ENCODE results near the gene LRMDA.

LRMDA gene

DNA sequence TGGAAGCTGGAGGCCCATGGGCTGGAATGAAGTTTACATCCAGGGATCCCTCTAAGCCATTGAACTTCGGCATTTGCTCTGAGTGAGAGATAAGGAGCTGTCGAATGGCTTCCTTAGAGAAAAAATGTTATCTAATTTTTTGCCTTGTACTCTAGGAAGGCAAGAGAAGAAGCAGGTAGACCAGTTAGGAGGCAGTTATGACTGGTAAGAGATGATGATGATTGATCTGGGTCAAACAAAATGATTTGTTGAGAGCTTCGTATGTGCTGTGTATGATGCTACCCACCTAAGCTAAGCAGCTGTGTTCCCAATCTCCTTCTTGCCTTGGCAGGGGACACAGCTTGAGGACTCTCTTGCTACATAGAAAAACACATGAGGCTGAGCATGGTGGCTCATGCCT is 370.2 kb downstream of the LRMDA start:
- no peak for DNase-seq

DNA sequence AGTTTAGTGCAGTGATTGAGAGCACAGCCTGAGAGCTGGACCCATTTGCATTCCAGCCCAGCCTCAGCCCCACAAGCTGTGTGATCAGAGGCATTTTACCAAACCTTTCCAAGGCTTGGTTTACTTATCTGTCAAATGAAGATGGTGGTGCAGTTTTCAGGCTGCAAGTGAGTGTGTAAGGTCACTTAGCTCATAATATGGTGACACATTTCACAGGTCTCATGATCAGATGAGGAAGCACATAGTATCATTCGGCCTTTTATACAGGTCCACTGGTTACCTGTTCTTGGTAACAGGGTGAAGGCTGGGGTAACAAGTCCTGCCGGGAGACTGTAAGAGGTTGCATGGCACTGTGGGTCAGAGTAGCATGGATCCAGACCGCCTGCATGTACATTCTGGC is 371.7 kb downstream of the LRMDA start:
- no peak for DNase-seq

DNA sequence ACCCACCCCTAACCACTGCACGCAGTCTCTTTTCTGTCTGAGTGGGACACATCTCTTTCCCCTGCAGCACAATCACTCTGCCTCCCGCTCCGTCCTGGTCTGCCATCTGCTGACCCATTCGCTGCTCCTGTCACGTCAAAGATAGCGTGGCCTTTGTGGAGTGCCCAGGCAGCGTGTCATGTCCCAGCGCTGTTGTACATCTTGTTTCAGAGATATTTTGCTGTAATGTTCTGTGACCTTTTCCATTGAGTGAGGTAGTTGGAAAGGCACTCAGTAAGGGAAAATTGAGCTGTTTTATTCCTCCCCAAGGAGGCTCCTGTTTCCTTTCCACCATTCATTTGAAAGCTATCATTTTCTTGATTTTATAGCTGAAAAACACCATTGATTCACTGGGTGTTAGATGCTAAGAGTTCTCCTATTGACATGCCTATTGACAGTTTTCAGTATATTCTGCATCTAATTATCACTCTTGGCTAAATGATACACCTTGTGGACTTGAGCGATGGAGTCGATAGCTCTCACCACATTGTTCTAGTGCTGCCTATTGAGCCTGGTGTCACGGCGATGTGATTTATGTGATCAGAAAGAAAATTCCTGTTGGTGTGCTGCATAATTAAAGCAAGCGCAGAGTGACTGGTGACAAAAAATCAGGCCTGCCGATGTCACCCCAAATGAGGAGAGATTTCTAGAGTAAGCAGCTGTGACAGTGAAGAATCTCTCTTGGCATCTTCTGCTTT is 372.6 kb downstream of the LRMDA start:
- no peak for DNase-seq

DNA sequence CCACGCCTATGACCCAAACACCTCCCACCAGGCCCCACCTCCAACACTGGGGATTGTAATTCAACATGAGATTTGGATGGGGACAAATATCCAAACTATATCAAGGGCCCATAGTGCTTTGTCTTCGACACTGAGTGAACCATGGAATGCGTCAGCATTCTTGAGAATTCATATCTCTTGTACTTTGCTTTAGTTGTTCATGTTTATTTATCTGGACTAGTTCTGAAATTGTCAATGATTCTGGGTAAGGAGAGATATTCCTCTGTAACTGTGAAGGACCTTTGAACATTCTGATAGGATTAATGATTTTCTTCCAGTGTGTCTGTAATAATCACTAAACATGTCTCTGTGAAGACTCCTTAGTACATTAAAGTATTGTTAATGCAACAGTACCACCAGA is 374.8 kb downstream of the LRMDA start:
- DNase-seq, result no peak

DNA sequence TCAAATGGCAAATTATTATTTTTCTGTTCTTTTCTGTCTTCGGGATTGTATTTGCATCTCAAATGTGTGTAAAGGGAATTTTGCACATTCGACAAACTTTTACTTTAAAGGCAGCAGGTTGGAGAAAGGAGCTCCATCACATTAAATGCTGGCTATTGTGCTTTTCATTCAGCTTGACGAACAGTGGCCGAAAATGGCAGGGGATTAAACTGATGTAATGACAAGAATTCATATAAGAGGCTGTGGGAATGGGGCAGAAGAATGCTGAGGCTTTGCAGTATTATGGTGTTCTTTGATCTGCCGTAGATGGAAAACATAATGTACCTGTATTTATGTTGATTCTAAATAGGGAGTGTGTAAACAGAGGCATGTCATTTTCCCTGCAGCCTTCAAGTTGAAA is 376.0 kb downstream of the LRMDA start:
- DNase-seq, result no peak

DNA sequence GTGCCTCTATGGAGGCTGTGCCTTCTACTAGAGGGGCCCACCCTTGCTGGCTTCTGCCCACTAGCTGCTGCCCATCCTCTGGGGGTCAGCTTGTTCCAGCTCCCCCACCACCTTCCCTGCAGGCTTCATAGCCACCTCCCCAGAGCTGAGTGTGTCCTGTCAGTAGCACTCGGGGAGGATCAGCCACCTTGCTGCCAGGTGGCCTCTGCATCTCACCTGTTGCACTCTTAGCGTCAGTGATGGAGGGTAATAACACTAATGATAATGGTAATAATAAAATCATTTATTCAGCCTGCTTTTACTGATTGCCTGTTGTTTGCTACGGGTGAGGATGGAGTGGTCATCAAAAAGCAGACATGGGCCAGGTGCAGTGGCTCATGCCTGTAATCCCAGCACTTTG is 377.6 kb downstream of the LRMDA start:
- no peak for DNase-seq

DNA sequence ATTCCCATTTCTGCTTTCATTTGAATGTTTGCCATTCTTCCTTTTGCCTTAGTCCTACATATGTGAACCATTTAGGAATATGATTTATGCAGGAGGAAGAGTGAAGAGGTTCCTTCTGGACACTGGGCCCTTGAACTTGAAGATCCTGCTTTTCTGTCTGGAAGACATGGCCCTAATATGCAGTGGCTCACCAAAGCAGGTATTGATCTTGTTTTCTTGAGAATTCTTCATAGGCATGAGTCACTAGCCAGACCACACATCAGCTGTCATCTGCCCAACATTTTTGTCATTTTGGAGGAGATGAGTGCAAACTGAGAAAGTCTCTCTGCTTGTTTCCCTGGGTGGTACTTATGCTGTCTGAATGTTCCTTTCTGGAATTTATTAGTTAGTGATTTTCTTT is 382.6 kb downstream of the LRMDA start:
- no peak for DNase-seq

DNA sequence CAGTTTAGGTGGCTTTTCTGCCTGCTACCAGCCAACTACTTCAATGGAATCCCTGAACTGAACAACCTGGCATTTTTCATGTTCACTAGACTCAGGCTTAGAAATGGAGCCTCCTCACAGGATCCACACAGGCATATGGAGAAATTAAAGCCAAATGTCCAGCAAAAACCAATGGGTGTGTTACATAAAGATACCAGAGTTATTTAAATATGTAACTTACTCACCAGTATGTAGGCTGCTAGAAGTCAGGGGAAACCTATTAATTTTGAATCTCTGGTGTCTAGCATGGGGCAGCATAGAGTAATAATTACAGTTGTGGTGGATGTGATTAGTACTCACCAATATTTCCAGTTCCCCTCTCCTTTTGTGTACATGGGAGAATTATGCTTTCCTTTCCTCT is 383.6 kb downstream of the LRMDA start:
- no peak for DNase-seq

DNA sequence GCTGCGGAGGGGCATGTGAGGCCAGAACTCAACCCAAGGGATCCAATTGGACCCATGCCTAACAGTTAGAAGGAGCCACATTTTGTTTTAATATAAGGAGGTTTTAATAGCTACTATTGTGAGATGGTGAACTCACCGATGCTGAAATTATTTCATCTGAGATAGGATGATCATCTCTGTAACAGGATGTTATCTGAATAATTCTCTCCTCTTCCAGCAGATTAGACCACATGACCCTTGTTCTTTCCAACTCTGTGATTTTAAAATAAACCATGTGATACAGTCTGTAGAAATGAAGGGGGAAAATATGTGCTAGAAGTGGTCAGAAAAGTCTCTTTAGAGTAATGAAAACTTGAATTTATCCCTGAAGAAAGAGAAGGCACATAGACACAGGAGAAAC is 385.8 kb downstream of the LRMDA start:
- no peak for DNase-seq

DNA sequence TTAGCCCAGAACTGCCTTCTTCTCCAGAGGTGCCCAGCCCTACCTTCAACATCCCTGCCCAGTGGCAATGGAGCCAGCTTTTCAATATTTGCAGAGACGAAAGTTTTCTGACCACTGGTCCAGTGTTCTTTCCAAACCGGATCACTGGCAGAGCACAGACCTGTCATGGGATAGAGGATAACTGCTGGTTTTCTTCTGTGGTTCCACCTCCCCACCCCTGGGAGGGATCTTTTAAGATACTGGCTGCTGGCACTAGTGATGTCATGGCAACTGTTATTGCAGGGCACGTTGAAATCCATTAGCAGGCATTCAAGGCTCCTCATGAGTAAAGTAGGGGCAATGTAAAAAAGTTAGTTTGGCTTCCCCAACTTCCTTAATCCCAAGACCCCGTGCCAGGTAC is 387.1 kb downstream of the LRMDA start:
- DNase-seq, result no peak

DNA sequence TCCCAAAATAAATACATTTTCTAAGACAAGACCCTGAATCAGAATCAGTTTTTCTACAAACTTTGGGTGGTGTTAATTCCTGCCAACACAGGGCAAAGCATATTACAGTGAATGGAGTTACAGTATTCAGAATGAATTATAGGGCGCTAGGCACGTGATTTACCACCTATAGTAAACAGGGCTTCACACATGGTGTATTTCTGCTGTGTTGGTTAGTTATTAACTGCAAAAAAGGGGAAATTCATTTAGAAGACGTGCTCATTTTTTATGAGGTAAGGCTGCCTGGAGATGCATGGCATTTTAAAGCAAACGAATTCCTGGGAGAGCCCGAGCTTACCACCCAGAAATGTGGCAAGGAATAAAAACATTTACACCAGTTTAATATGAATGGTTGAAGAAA is 393.8 kb downstream of the LRMDA start:
- DNase-seq, result no peak

DNA sequence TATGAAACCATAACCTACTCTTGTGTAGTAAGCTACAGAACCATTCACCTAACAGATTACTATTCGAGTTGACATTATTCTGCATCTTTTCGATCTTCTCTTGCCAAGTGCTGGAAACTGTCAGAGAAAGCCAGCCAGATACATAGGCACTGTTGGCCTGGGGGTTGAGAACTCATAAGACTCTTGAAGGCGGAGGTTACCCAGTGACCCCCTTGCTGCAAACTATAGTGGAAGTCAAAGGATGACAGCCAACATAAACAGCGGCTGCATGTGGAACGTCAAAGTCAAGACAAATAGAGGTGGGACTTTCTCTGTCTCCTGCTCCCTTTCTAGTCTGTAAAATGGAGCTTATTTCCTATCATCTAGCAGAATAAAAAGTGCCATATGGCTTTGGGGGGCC is 394.2 kb downstream of the LRMDA start:
- no peak for DNase-seq

DNA sequence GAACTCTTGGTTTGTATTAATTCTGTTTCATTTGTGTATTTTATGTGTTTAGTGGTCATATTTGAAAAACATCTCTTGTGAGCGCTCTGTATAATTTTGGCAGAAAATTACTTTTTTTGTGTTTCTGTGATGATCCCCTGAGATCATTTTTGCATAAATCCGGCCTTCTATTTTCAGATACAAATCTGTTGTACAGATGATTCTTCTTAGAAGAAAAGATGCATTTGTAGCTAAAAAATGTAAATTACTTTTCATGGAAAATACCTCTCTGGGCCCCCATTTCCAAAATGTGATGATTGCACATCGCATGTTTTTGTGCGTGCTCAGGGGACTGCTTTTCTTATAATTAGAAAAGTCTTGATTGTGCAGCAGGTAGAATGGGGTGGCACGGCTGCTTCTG is 395.4 kb downstream of the LRMDA start:
- DNase-seq, result no peak

DNA sequence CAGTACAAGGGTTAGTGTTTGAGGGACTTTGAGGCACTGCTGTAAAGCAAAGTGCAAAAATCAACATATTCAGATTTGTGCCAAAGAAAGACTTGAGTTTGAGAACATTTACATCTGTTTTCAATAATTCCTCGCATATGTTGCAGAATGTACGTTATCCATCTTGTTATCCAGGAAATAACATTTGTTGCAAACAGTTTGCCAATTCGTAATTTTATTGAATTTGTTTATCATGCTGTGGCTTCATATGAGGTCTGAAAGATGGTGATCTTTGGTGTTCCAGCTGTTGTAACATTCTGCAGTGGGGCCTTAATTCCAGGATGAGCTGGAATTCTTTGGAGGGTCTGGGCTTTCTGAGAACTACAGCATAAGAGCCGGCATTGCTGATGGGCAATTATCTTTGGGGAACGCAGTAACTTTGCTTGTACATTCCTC is 396.2 kb downstream of the LRMDA start:
- no peak for DNase-seq

DNA sequence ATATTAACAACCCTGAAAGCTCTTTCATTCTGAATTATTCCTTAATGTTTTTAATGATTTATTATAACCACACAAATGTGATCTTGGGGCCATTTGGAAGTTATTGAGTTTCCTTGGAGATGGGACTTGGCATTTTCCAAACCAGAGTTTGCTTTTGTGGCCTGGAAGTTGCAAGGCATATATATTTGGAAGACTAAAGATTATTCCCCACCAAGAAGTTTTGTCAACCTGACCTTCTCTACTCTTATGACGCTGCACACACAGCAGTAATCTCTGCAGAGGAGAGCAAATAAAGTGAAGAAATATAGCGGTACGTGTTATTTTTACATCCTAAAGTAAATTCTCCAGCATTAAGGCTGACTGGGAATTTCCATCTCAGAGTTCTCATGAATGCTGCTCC is 397.0 kb downstream of the LRMDA start:
- DNase-seq, result no peak

DNA sequence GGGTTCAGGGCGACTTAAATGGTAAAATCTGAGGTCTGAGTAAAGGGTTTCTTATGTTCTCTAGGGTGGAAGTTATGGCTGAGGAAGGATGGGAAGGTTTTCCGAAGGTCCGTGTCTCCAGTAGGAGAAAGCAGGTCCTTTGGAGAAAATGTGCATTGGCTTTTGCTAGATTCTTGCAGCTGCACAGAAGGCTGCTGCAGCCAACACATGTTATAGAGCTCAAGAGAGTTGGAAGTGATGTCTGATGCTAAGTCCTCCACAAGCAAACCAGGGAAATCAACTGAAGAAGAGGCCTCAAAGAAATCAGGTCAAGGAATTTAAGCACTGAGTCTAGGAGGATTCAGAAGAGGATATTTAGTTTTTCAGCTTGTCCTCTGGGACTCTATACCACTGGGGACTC is 404.6 kb downstream of the LRMDA start:
- no peak for DNase-seq

DNA sequence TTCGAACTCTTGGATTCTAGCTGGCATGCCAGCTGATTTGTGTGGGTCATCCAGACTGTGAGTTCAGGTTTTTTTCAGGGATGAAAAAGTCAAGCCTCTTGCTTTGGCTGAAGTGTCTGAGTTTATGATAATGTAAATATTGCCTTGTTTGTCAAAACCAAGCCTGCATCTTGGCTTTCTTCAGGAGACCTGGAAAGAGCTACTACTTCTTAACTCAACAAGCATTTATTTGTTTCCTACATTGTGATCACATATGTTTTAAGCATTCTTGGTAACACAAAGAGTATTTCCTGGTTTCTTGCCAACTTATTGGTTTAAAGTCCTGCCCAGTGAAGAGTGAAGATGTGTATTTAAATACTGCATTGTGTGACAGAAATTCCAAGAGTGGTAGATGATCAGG is 407.1 kb downstream of the LRMDA start:
- DNase-seq, result no peak

DNA sequence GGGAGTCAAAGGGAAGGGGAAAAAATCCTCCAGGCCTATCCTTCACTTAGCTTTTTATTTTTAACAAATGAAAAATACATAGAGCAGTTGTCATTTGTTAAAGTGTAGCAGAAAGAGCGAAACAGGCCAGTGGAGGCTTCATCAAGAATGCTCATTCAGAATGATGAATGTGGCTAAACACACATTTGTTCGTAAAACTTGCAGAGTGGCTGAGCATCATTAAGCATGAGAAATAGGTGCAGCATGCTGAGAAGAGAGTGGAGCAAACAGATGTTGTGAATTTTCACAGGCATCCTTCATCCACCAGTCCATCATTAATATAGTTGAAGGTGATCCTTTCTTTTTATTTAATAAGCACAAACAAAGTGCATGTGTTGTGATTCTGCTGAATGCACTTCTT is 407.6 kb downstream of the LRMDA start:
- no peak for DNase-seq

DNA sequence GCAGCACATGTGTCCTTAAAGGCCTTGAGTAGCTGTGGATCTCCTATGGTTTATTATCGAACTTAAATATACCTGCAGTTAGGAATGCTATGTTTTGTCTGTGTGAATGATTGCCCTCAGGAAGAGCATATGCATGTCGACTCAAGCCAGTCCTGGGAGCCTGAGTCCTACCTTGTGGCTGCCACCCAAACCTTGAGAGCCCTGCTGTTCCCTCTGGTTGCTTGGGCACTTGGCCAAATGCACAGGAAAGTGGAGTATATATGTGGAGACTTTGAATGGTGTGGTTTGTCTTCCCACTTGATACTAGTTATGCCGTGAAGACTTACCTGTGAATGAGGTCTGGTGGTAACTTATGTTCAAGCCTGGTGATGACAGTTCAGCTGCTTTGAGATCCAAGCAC is 409.8 kb downstream of the LRMDA start:
- DNase-seq, result no peak

DNA sequence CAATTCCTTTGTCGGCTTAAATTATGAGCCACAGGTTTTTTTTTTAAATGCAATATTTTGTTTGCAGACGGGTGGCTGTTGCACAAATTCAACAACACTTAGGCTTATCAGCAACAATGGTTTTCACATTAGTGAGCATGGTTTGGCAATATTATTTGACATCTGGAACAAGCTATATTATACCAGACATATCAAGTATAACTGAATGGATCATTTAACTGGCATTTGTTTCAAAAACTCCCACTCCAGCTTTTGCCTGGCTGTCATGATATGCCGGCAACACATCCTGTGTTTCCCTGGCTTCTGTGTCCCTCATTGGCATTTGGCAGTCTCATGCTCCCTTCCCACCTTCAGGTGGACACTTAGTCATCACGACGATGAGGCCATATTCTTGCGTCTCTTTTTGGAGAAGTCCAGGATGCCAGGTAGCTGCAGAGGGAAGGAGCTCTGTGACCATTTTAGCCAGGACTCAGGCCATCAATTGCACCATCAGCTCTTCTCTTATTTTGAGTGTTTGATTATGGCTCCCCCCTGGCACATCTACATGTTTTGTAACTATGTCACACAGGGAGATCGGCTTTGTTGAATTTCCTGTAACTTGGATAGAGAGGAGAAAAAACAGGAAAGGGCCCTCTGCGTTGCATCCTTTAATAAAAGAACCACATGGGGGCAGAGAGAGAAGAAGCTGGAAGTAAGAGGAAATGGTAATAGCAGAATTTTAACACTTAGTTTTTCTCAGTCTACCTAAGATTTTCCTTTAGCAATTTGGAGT is 413.9 kb downstream of the LRMDA start:
- no peak for DNase-seq

DNA sequence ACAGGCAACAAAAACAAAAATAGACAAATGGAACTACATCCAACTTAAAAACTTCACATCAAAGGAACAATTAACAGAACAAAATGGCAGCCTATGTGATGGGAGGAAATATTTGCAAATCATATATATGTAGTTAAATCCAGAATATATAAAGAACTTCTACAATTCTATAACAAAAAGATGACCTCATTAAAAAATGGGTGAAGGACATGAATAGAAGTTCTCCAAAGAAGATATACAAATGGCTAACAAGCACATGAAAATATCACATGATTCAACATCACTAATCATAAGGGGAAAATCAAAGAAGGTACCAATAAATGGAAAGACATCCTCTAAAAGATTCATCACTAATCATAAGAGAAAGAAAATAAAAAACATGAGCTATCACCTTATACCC is 416.1 kb downstream of the LRMDA start:
- no peak for DNase-seq

DNA sequence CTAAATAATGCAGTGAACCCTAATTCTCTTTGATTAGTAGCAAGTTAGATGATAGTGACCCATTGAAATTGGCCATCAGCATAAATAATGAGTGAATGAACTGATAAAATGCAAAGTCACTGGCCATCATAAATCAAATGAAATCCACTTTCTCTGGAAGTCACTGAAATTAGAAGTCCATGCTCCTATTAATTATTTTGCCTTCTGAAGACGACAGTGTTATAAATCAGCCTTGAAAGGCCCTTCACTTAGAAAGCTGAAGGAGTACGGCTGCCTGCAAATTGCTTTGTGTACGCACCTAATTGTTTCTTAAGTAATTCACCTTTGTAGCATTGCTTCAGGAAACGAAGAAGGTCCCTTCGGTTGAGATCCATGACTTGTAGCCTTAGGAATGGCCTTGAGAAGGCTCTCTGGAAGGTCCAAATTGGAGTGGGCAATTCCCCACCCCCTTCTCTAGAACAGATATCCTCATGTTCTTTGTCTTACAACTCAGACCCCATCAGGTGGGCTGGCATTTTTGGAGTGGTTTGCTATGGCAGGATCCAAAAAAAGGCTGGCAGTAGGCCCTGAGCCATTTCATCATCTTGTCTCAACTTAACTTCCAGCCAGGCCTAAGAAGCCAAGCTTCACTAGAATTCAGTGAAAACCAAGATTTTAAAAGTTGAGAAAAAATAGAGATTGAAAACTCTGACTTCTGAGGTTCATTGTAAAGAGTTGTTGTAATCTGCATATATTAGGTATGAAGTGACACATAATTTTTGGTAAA is 420.3 kb downstream of the LRMDA start:
- DNase-seq, result no peak

DNA sequence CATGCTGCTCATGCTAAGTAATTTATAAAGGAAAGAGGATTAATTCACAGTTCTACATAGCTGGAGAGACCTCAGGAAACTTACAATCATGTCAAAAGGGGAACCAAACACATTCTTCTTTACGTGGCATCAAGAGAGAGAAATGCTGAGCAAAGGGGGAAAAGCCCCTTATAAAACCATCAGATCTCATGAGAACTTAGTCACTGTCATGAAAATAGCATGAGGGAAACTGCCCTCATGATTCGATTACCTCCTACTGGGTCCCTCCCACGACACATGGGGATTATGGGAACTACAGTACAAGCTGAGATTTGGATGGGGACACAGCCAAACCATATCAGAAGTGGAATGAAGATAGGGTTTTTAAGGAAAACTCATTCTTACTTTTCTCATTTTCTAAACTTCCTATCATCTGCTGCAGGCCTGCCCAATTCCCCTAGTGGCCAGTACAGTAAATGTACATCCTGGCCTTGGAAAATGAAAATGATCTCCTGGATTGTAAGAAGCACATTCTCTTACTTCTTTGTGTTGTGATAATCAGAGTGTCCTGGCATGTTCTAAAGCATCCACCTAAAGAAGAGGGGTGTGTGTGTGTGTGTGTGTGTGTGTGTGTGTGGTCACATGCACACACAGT is 421.5 kb downstream of the LRMDA start:
- no peak for DNase-seq
